ENCODE results near the gene RIOK2. TPM values are rescaled to one million over a fixed set of nuclear protein-coding genes. Genes with fewer than 3 reads are reported as not detected.
A peak's percentile ranks its signal among the peaks of the same experiment; 100 is the strongest.

Gene RIOK2
- total and polyA plus RNA-seq, 4 donors, result 4.1 to 11.8 (median 10.1) TPM

DNA sequence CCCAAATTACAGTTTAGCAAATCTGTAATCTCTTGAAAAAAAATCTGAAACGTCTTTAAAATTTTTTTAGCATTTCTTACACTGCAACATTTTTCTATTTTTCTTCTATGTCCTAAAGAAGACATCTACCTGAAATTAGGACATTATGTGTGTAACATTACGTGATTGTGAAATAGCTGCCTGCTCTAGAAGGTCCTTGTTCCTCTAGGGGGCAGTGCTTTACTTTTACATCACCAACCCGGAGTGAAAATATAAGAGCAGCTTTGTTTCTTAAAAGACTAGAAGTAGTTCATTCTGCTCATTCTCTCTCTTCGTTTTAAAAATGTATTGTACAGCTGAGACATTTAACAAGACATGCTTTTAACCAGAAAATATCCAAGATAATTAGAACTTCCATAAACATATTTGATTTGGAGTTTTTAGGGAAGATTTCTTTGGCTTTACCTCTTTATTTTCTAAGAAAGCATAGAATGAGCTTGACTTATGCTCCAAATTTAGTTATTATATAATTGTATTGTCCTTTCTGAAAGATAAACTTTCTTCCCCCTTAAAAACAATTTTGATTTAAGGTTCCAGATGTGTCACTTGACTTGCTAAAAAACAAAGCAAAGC lies 48.1 kb upstream of the RIOK2 start:
- Histone ChIP-seq H3K4me3 (ENCODE audit: low read depth in 1 of 3, low read length in 3 of 3) (no peak overlapping the region), H3K36me3 (ENCODE audit: control insufficient read depth in 4 of 4, insufficient read depth in 3 of 4, low read depth in 1 of 4, low read length in 3 of 4) (no peaks in the 10 kb centered on the region), H3K9me3 (ENCODE audit: control insufficient read depth in 4 of 4, low read length in 3 of 4) (no peaks in the 10 kb centered on the region), H3K4me1 (ENCODE audit: control insufficient read depth in 4 of 4, insufficient read depth in 4 of 4, low read length in 3 of 4) (no peaks in the 10 kb centered on the region), H3K27ac (ENCODE audit: low read depth in 1 of 2, low read length in 2 of 2) (no peak overlapping the region), H3K27me3 (ENCODE audit: control insufficient read depth in 4 of 4, insufficient read depth in 4 of 4, low read length in 3 of 4) (no peaks in the 10 kb centered on the region), H3K9ac (ENCODE audit: low read depth in 1 of 2, low read length in 2 of 2) (no peak overlapping the region)
- WGBS, result under 1% methylated on average over 4 of the region's 4 CpGs
- TF ChIP-seq, protein P1, sequence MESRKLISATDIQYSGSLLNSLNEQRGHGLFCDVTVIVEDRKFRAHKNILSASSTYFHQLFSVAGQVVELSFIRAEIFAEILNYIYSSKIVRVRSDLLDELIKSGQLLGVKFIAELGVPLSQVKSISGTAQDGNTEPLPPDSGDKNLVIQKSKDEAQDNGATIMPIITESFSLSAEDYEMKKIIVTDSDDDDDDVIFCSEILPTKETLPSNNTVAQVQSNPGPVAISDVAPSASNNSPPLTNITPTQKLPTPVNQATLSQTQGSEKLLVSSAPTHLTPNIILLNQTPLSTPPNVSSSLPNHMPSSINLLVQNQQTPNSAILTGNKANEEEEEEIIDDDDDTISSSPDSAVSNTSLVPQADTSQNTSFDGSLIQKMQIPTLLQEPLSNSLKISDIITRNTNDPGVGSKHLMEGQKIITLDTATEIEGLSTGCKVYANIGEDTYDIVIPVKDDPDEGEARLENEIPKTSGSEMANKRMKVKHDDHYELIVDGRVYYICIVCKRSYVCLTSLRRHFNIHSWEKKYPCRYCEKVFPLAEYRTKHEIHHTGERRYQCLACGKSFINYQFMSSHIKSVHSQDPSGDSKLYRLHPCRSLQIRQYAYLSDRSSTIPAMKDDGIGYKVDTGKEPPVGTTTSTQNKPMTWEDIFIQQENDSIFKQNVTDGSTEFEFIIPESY (IDR thresholded peaks at IDR 0.05), result no peak
- TF ChIP-seq, protein P2, sequence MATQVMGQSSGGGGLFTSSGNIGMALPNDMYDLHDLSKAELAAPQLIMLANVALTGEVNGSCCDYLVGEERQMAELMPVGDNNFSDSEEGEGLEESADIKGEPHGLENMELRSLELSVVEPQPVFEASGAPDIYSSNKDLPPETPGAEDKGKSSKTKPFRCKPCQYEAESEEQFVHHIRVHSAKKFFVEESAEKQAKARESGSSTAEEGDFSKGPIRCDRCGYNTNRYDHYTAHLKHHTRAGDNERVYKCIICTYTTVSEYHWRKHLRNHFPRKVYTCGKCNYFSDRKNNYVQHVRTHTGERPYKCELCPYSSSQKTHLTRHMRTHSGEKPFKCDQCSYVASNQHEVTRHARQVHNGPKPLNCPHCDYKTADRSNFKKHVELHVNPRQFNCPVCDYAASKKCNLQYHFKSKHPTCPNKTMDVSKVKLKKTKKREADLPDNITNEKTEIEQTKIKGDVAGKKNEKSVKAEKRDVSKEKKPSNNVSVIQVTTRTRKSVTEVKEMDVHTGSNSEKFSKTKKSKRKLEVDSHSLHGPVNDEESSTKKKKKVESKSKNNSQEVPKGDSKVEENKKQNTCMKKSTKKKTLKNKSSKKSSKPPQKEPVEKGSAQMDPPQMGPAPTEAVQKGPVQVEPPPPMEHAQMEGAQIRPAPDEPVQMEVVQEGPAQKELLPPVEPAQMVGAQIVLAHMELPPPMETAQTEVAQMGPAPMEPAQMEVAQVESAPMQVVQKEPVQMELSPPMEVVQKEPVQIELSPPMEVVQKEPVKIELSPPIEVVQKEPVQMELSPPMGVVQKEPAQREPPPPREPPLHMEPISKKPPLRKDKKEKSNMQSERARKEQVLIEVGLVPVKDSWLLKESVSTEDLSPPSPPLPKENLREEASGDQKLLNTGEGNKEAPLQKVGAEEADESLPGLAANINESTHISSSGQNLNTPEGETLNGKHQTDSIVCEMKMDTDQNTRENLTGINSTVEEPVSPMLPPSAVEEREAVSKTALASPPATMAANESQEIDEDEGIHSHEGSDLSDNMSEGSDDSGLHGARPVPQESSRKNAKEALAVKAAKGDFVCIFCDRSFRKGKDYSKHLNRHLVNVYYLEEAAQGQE (IDR thresholded peaks at IDR 0.05), result no peak
- TF ChIP-seq FOXA2 (IDR thresholded peaks at IDR 0.05) (no peak), HNF4A (conservative IDR thresholded peaks at IDR 0.05) (peak in 1 of 2 donors; percentile 17), HNF4G (IDR thresholded peaks at IDR 0.05) (no peak), NR2F2 (IDR thresholded peaks at IDR 0.05) (no peak), YY1 (IDR thresholded peaks at IDR 0.05) (no peak), RAD21 (IDR thresholded peaks at IDR 0.05) (peak; percentile 89 to 91), RXRA (IDR thresholded peaks at IDR 0.05) (no peak), JUND (IDR thresholded peaks at IDR 0.05) (no peak), EGR1 (IDR thresholded peaks at IDR 0.05; ENCODE audit: low read depth in 2 of 2) (no peak), GABPA (IDR thresholded peaks at IDR 0.05 in 1 of 2, conservative IDR thresholded peaks at IDR 0.05 in 1 of 2) (no peak)
- TF ChIP-seq, protein P3, sequence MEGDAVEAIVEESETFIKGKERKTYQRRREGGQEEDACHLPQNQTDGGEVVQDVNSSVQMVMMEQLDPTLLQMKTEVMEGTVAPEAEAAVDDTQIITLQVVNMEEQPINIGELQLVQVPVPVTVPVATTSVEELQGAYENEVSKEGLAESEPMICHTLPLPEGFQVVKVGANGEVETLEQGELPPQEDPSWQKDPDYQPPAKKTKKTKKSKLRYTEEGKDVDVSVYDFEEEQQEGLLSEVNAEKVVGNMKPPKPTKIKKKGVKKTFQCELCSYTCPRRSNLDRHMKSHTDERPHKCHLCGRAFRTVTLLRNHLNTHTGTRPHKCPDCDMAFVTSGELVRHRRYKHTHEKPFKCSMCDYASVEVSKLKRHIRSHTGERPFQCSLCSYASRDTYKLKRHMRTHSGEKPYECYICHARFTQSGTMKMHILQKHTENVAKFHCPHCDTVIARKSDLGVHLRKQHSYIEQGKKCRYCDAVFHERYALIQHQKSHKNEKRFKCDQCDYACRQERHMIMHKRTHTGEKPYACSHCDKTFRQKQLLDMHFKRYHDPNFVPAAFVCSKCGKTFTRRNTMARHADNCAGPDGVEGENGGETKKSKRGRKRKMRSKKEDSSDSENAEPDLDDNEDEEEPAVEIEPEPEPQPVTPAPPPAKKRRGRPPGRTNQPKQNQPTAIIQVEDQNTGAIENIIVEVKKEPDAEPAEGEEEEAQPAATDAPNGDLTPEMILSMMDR (IDR thresholded peaks at IDR 0.05; ENCODE audit: low read depth, low read length, missing input control), result peak; percentile 84
- TF ChIP-seq, protein P4, sequence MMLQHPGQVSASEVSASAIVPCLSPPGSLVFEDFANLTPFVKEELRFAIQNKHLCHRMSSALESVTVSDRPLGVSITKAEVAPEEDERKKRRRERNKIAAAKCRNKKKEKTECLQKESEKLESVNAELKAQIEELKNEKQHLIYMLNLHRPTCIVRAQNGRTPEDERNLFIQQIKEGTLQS (IDR thresholded peaks at IDR 0.05), result no peak
- DNase-seq (ENCODE audit: low spot score), result no peak

DNA sequence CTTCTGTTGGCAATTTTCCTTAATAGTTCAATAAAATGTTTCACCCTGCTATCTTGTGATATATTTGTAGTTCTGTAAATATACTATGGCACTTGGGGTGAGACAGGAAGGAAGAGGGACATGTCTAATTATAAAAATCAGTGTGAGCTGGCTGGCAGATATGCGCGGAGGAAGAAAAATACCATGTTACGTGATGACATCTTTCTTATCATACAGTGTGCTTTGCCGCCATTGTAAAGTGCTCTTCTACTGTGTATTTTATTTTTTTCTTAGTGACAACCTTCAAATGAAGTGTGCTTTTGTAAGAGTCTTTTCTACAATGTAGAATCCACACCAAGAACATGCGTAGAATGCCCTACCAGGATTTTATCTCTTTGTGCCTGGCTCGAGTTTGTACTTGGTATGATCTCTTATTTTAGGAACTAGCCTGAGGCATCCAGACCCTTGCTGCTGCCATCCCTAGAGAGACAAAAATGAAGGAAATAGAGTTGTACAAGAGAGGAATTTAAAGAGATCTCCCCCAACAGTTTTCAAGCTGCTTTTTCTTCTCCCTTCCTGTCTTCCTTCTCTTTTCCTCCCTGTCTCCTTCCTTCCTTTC lies 46.7 kb upstream of the RIOK2 start:
- Histone ChIP-seq H3K36me3 (ENCODE audit: control insufficient read depth in 4 of 4, insufficient read depth in 3 of 4, low read depth in 1 of 4, low read length in 3 of 4) (no peaks in the 10 kb centered on the region), H3K9ac (ENCODE audit: low read depth in 1 of 2, low read length in 2 of 2) (no peak overlapping the region), H3K27me3 (ENCODE audit: control insufficient read depth in 4 of 4, insufficient read depth in 4 of 4, low read length in 3 of 4) (no peaks in the 10 kb centered on the region), H3K9me3 (ENCODE audit: control insufficient read depth in 4 of 4, low read length in 3 of 4) (no peaks in the 10 kb centered on the region), H3K4me3 (ENCODE audit: low read depth in 1 of 3, low read length in 3 of 3) (no peak overlapping the region), H3K4me1 (ENCODE audit: control insufficient read depth in 4 of 4, insufficient read depth in 4 of 4, low read length in 3 of 4) (no peaks in the 10 kb centered on the region), H3K27ac (ENCODE audit: low read depth in 1 of 2, low read length in 2 of 2) (no peak overlapping the region)
- no peak for DNase-seq (ENCODE audit: low spot score)
- WGBS, result 75% methylated on average over 6 of the region's 6 CpGs
- no peak for TF ChIP-seq HNF4G (IDR thresholded peaks at IDR 0.05)
- TF ChIP-seq YY1 (IDR thresholded peaks at IDR 0.05), result no peak
- no peak for TF ChIP-seq FOXA2 (IDR thresholded peaks at IDR 0.05)
- no peak for TF ChIP-seq TAF1 (conservative IDR thresholded peaks at IDR 0.05)
- no peak for TF ChIP-seq RXRA (IDR thresholded peaks at IDR 0.05)
- TF ChIP-seq, protein P3 (IDR thresholded peaks at IDR 0.05; ENCODE audit: low read depth, low read length, missing input control), result no peak
- TF ChIP-seq, protein P5, sequence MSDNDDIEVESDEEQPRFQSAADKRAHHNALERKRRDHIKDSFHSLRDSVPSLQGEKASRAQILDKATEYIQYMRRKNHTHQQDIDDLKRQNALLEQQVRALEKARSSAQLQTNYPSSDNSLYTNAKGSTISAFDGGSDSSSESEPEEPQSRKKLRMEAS (IDR thresholded peaks at IDR 0.05), result no peak
- no peak for TF ChIP-seq EGR1 (IDR thresholded peaks at IDR 0.05; ENCODE audit: low read depth in 2 of 2)
- no peak for TF ChIP-seq HNF4A (conservative IDR thresholded peaks at IDR 0.05)
- TF ChIP-seq, protein P1 (IDR thresholded peaks at IDR 0.05), result no peak
- TF ChIP-seq, protein P4 (IDR thresholded peaks at IDR 0.05), result no peak

Data from liver (tissue), 9 donors.